ENCODE data around the gene NT5E.

The NT5E gene

GRCh38 chr6:85460154-85460920 is 10.5 kb downstream of the NT5E start:
- no peak for DNase-seq

DNA sequence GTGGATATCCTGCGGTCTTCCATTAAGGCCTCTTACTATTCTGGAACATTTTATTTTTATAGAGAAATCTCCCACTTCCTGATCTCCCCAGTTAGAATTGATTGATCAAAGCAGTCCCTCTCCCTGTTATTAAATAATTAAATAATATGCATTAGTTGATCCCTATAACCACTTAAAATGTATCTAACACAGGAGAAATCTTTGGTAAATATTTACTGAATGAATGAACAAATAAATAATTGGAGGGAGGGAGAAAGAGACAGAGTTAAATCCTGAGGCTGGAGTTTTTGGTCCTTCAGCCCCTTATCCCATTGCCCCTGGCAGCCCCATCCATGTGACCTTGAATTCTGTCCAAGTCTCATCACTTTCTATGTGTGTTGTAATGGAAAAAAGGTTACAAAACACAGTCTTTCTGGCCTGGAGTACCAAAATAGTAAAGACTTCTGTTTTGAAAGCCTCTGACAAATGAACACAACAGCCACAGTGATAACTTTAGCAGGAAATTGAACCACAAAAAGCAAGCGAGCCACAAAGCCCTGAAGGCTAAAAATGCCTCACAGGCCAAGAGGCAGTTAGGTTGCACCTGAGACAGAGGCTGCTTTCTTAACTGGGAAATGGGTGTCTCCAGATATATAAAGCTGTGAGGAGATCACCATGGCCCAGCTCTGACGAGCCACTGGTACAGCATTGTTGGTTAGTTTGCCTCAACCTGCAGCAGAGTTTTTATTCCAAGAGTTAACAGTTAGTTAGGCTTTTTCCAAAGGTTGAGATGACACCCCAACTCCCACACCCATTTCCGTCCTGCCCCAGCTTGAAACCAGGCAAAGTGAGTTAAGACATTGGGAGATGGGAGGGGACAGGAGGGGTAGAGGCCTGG is 11.3 kb downstream of the NT5E start:
- DNase-seq, result no peak

DNA sequence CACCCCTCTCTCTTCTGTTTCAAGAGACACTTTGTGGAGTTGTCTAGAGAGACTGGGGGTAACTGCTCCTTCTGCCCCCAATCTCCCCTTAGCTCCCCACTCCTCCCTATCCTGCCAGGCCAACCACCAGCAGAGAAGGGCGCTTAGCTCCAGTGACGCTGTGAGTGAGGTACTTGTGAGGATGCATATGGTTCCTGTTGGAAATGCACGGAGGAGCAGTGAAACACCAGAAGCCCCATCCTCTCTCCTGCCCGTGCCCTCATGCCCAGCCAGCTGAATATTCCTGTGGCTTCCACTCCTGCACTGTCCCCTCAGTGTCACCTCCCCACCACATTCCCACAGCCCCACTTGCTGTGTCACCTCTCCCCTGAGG is 11.9 kb downstream of the NT5E start:
- no peak for DNase-seq

GRCh38 chr6:85462673-85463072 is 12.8 kb downstream of the NT5E start:
- no peak for DNase-seq

DNA sequence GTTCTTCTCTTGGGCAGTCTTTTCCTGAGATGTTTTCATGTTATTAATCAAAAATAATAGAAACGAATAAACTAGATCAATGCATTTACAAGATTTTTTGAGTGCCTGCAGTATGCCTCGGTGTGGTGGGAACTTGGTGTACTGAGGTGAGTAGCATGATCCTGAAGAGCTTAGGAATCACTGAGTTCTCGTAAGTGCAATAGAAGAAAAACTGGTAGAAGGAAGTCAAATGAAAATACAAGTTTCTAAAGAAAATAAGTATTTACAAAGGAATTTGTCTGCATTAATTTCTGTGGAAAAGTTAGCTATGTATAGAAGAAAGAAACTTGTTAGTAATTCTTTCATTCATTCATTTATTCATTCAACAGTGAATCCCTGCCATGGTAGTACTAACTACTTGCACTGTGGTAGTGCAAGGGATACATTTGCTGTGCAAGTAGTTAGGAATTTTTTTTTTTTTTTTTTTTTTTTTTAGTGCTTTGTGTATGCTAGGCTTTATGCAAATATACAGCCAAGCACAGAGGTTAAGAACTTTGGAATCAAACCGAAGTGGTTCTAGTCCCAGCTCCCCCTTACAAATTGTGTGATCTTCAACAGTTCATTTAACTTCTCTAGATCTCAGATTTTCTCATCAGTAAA is 13.9 kb downstream of the NT5E start:
- DNase-seq, result no peak

DNA sequence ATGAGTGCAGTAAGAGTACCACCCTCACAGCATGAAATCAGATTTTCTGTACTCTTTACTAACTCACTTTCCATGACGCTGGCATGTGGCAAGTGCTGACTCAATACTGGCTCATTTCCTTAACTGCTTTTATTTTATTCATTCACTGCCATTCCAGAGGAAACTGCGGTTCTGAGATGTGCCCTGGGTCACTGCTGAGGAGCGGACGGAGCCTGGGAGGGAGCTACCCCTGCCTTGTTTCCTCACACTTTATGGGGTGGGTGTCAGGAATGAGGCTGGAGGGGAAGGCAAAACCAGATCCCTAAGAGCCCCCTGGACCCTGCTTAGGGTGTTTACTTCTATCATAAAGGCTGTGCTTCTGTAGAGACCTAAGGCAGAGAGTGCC is 14.4 kb downstream of the NT5E start:
- no peak for DNase-seq

- DNase-seq, result no peak
Measured at GRCh38 chr6:85464722-85465150, 14.9 kb downstream of the NT5E start.

DNA sequence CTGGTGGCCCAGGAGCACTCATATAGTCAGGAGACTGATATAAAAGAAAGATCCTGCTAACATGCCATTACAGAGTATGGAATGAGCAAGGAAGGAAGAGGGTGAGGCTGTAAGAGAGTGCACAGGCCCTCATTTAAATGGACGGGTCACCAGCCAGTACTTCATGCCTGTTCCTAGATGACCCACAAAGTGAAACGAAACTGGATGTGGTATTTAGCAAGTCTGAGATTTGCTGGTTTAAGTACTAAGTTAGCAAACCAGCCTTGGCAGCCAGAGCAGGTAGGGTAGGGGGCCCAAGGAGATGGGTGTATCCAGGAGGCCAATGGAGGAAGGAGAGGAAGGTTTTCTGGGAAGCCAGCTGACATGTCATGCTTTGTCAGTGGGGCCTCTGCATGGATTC is 15.9 kb downstream of the NT5E start:
- DNase-seq, result no peak

DNA sequence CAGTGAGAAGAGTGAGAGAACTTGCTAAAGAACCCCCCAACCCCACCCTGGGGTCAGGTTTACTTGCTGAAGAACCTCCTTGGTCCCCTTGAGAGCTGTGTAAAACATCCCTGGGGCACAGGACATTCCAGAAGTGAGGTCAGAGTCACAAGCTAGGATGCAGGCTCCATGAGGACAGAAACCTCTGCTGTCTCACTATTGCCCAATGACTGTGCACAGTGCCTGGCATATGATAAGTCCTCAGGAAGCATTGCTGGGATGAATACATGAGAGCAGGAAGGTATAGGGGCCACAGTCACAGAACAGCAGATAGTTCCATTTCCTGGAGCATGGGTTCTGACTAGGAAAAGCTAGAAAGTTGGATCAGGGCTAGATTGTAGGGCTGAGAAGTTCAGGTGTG is 18.4 kb downstream of the NT5E start:
- DNase-seq, result no peak

- DNase-seq, result no peak
Measured at GRCh38 chr6:85469276-85470022, 19.6 kb downstream of the NT5E start.

DNA sequence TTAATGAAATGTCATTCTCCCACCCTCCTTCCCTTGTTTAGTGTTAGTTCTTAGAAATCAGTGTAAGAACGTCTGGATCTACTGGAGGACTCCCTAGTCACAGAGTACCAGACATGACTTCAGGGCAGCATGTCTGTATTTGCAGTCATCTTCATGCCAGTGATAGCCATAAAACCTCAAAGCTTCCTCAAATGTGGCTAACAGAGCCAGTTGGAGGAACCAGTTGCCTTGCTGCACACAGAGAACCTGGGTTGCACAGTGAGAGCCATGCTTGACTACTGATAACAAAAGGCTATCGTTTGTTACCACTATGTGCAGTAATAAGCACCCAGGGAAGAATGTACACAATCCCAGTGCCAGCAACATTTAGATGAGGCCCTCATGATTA is 20.1 kb downstream of the NT5E start:
- DNase-seq, result no peak

DNA sequence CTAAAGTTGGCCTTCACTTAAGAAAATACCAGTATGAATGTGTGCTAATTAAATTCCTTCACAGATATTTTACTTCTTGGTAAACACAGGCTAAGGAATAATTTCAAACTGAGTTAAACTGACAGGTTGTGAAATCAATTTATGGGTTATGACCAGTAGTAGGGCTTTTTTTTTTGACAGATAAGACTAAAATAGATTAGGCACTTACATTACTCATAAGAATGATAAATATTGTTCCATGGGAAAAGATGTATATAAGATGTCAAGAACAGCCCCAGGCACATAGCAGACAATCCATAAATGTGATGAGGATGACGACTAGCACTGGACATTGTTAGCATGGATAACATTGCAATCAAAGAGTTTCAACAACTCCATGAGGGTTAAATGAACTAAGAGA is 22.9 kb downstream of the NT5E start:
- DNase-seq, result no peak

DNA sequence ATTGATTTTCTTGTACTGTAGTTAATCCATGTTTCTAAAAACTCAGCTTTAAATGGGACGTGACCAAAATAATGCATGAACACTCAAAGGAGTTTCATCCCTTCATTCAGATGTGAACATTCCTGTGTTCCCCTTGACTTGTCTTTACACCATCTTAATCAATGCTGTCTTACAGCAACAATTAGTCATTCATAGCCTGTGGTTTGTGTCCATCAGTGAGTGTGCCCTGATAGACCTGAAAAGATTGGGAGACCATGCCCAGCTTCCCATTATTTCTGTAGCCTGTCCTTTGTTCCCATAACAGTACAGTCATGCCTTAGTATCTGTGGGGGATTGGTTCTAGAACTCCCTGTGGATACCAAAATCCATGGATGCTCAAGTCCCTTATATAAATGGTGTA is 23.9 kb downstream of the NT5E start:
- no peak for DNase-seq

DNA sequence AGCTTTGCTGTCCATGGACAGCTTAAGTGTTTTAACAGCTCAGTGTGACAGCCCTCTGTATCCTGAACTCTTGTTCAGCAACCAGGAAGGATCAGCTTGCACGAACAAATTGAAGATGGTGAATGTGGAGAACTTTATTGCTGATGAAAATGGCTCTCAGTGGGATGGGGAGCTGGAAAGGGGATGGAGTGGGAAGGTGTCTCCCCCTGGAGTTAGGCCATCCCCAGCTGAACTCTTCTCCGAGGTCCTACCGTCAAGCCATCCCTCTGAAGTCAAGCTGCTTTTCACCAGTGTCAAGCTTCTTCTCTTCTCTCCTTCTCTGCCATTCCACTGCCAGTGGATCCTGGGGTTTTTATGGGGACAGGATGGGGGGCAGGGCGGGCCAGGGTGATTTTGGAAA is 26.6 kb downstream of the NT5E start:
- no peak for DNase-seq

DNA sequence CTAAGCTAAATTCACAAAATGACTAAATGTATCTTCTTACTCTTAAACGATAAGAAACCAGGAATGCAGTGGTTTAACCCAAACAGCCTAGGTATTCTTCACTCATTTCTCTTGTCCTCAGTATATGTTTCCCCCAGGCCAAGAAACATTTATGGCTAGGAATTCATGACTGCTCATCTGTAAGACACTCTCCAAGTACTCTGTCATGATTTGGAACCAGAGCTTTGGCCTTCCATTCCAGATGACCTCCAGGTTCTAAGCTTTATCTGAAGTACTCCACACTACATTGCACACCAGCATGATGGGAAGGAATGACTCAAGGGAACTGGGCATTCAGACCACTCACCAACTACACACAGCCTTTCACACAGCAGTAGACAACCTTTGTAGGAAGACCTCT is 29.3 kb downstream of the NT5E start:
- no peak for DNase-seq

DNA sequence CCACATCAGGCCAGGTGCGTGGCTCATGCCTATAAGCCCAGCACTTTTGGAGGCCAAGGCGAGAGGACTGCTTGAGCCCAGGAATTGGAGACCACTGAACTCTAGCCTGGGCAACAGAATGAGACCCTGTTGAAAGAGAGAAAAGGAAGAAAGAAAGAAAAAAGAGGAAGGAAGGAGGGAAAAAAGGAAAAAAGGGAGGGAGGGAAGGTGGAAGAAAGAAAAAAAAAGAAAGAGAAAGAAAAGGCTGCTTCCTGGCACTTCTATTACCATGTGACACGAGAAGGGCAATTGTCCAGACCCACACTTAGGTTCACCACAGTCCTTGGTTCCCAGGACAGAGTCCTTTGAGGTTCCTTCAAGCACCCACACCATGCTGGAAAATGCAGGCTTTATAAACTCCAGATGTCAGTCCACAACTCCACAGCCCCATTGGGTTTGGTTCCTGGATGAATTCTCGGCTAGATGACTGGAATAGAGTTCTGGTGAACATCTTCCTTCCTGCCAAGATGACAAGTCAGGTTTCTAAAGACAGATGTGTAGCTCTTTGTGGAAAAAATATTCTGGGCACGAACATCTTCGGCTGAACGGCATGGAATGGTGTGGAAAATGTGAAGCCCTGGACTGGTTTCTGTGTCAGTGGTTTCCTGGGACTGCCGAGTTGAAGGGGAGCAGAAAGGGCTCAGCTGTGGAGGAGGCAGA is 32.5 kb downstream of the NT5E start:
- no peak for DNase-seq

DNA sequence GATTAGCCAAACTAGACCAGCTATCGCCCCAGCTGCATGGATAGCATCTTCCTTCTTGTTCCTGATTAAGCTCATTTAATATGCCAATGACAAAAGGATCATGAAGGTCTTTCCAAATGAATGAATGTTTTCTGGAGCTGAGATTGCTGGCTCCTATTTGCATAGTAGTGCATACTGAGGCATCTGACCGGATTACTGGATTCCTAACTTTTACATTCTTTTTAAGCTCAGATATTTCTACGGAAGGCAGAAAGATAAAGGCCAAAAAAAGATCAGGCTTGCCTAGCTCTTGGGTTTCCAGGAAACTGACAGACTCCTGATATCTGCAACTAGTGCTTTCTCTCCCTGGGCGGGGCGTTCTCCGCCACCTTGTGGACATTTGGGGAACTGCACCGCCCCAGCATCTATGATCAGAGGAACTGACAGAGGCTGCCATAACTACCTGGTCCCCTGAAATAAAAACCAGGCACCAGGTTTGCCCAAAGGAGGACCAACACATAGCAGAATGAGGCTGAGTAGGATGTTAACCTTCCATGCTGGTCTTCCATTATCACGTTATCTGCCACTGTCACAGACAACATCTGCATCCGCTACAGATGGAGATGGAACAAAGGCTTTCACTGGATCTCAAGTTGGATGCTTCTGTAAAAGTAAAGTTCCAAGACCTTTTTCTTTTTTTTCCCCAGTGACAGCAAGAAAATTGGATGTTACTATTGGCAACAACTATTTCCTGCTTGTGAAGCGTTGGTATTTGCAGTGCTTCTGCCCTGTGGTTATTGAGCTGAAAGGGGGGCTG is 33.2 kb downstream of the NT5E start:
- DNase-seq, result peak; percentile 35

DNA sequence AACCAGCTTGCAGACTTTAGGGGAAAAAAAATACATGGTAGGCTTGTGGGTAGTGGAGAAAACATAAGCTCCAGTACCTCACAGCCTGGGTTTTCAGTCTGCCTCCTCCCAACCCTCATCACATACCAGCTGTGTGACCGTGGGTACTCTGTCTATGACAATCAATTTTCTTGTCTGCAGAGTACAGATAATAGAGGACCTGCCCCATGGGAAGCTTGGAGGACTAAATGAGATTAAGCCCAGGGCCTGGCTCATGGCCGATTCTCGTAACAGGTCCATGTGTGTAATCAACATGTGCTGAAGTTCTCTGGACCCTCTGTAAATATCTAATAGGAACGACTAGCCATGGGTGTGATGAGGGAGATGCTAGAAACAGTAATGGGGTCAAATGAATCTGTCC is 34.0 kb downstream of the NT5E start:
- no peak for DNase-seq

- DNase-seq, result no peak
Measured at GRCh38 chr6:85484948-85485347, 35.1 kb downstream of the NT5E start.

DNA sequence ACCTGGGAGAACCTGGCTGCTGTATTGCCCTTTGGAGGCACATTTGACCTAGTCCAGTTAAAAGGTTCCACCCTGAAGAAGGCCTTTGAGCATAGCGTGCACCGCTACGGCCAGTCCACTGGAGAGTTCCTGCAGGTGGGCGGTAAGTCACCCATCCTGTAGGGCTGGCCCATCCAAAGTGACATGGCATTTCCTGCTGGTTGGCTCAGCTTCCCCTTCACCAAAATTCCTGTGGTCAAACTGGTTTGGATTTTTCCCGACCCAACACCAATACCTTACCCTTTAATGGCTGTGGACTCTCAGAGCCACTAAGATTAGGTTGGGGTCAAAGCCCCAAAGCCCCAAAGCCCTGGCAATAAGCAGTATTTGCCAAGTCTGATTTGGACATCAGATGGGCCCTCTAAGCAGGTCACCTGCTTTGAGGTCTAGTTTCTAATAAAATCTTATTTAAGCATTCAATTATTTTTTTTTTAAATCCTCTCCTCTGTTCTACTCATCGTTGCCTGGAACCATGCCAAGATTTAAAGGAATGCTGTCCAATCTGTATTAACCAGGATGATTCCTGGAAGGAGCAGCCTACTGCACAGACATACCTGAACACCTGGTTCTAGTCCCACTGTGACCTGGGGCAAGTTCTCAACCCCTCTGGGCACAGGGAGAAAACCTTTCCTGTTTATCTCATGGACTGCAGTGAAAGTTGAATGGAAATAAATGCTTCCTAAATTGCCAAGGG is 40.8 kb downstream of the NT5E start:
- DNase-seq, result no peak
